IMR-90 (cell line): ENCODE data around the gene TRAPPC3.

Experiments used
- POLR2A ChIP-seq: IDR thresholded peaks from 2 replicates; pipeline ENCODE4 v1.6.1; 2012; ENCODE audit warnings: mild to moderate bottlenecking, low read depth, low read length
- TF ChIP-seq, protein P1 (sequence below): conservative IDR thresholded peaks from 2 replicates; pipeline ENCODE4 v1.5.1; 2012; ENCODE audit warnings: mild to moderate bottlenecking, low read depth, low read length, improper control_type of control experiment
- TF ChIP-seq, protein P2 (sequence below): fragments of 150-350 bp; IDR thresholded peaks from 2 replicates; pipeline ENCODE4 v1.6.1; 2017; ENCODE audit warnings: mild to moderate bottlenecking, antibody characterized with exemption, low read length, low read depth

DNA sequence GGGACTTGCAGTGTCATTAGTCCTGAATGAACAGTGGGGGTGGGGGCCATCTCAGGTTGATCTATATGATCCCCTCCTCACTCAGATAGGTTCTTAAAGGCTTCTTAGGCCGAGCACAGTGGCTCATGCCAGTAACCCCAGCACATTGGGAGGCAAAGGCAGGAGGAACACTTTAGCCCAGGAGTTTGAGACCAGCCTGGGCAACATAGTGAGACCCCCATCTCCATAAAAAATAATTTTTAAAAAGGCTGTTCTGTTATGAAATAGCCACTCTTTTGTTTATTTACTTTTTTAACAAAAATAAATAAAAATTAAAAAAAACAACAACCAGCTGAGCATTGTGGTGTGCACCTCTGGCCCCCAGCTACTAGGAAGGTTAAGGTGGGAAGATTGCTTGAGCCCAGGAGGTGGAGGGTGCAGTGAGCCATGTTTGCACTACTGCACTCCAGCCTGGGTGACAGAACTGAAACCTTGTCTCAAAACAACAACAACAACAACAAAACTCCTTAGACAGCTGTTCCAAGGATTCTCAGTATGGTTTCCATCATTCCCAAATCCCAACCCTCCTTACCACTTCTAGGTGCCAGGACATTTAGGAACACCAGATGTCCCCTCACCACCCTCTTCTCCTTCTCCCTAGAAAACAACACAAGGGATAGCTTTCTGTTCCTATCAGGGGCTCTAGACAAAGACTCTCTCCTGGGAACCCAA is 2.0 kb upstream of the TRAPPC3 start:
- TF ChIP-seq POLR2A, result no peak
- TF ChIP-seq, protein P1, sequence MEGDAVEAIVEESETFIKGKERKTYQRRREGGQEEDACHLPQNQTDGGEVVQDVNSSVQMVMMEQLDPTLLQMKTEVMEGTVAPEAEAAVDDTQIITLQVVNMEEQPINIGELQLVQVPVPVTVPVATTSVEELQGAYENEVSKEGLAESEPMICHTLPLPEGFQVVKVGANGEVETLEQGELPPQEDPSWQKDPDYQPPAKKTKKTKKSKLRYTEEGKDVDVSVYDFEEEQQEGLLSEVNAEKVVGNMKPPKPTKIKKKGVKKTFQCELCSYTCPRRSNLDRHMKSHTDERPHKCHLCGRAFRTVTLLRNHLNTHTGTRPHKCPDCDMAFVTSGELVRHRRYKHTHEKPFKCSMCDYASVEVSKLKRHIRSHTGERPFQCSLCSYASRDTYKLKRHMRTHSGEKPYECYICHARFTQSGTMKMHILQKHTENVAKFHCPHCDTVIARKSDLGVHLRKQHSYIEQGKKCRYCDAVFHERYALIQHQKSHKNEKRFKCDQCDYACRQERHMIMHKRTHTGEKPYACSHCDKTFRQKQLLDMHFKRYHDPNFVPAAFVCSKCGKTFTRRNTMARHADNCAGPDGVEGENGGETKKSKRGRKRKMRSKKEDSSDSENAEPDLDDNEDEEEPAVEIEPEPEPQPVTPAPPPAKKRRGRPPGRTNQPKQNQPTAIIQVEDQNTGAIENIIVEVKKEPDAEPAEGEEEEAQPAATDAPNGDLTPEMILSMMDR, result no peak; the same call in 1 of the 2 replicates
- TF ChIP-seq, protein P2, sequence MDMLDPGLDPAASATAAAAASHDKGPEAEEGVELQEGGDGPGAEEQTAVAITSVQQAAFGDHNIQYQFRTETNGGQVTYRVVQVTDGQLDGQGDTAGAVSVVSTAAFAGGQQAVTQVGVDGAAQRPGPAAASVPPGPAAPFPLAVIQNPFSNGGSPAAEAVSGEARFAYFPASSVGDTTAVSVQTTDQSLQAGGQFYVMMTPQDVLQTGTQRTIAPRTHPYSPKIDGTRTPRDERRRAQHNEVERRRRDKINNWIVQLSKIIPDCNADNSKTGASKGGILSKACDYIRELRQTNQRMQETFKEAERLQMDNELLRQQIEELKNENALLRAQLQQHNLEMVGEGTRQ, result no peak
